Loucy (cell line): ENCODE data around the gene FHOD1.
A peak's percentile ranks its signal among the peaks of the same experiment; 100 is the strongest.

Experiments used
- H2AFZ ChIP-seq: fragments of 200-600 bp; sonication (generic); 2 replicates; pipeline ENCODE4 v1.6.0; 2016; ENCODE audit warnings: antibody characterized with exemption, mild to moderate bottlenecking, low read length, moderate library complexity
- H3F3A ChIP-seq: fragments of 200-600 bp; 2 replicates; pipeline ENCODE4 v1.6.0; 2016; ENCODE audit warnings: antibody characterized with exemption, low read depth, mild to moderate bottlenecking
- H3K27me3 ChIP-seq: fragments of 200-600 bp; sonication (generic); 2 replicates; pipeline ENCODE4 v1.6.1; 2014; ENCODE audit warnings: low read length, mild to moderate bottlenecking; ENCODE audit not compliant: insufficient read depth, poor library complexity, severe bottlenecking
- H3K36me3 ChIP-seq: fragments of 200-600 bp; sonication (generic); 2 replicates; pipeline ENCODE4 v1.6.1; 2016; ENCODE audit warnings: low read length; ENCODE audit not compliant: insufficient read depth
- H3K4me1 ChIP-seq: fragments of 200-600 bp; sonication (generic); 2 replicates; pipeline ENCODE4 v1.5.1; 2014; ENCODE audit warnings: low read length, mild to moderate bottlenecking; ENCODE audit not compliant: insufficient read depth, poor library complexity, severe bottlenecking
- H3K4me2 ChIP-seq: fragments of 200-600 bp; sonication (generic); 2 replicates; pipeline ENCODE4 v1.6.0; 2014; ENCODE audit warnings: antibody characterized with exemption, low read length, low read depth, mild to moderate bottlenecking; ENCODE audit not compliant: poor library complexity, severe bottlenecking
- H3K4me3 ChIP-seq: fragments of 200-600 bp; sonication (generic); 2 replicates; pipeline ENCODE4 v1.5.1; 2014; ENCODE audit warnings: low read length, mild to moderate bottlenecking, mixed read lengths; ENCODE audit not compliant: poor library complexity, severe bottlenecking
- H3K79me2 ChIP-seq: fragments of 200-600 bp; sonication (generic); 2 replicates; pipeline ENCODE4 v1.6.1; 2014; ENCODE audit warnings: low read length; ENCODE audit not compliant: insufficient read depth
- H3K9ac ChIP-seq: fragments of 200-600 bp; sonication (generic); 2 replicates; pipeline ENCODE4 v1.6.0; 2014; ENCODE audit warnings: mild to moderate bottlenecking, low read depth, low read length, moderate library complexity; ENCODE audit not compliant: poor library complexity, severe bottlenecking
- H3K9me2 ChIP-seq: fragments of 200-600 bp; sonication (generic); replicated peaks from 2 replicates; pipeline ENCODE4 v1.6.1; 2016; ENCODE audit warnings: low read depth, low read length, mixed read lengths
- H3K9me3 ChIP-seq: fragments of 200-600 bp; sonication (generic); 2 replicates; pipeline ENCODE4 v1.6.1; 2014; ENCODE audit warnings: mild to moderate bottlenecking, antibody characterized with exemption, low read length, low read depth; ENCODE audit not compliant: insufficient read depth
- H4K20me1 ChIP-seq: fragments of 200-600 bp; sonication (generic); 2 replicates; pipeline ENCODE4 v1.6.0; 2014; ENCODE audit warnings: antibody characterized with exemption, low read length, mild to moderate bottlenecking; ENCODE audit not compliant: insufficient read depth, poor library complexity, severe bottlenecking
- EZH2phosphoT487 ChIP-seq: fragments of 200-600 bp; IDR thresholded peaks from 2 replicates; pipeline ENCODE4 v1.6.1; 2018; ENCODE audit warnings: antibody characterized with exemption, mild to moderate bottlenecking, moderate library complexity, borderline replicate concordance
- TF ChIP-seq, protein P1 (sequence below): fragments of 200-600 bp; sonication (generic); conservative IDR thresholded peaks from 2 replicates; pipeline ENCODE4 v1.5.1; 2014; ENCODE audit warnings: mild to moderate bottlenecking, antibody characterized with exemption, low read length

Gene FHOD1

DNA sequence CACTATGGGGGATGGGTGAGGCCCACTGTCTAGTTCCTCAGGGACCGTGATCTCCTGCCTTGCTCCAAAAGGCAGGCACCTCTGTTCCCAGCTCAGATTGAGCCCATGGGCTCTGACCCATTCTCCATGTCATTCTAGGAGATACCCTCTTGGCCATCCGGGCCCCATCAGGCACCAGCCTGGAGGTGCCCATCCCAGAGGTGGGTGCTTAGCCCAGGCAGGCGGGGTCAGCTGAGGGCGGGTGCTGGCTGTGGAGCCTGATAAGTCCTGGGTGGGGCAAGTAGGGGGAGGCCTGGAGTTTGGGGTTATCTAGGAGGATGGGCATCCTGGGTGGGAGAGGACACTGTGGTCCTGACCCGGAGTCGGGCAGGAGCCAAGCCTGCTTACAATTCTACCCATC, 53.0 kb downstream of the FHOD1 start:
- peaks cover 50% of the 10 kb centered on the region for H3K79me2 ChIP-seq
- no peaks in the 10 kb centered on the region for H3K9me3 ChIP-seq
- no peaks in the 10 kb centered on the region for H3K27me3 ChIP-seq
- H3K36me3 ChIP-seq, result peaks cover 33% of the 10 kb centered on the region; the same call in 1 of the 2 replicates
- no peak overlapping the region for H2AFZ ChIP-seq
- peak overlapping the region; percentile 98 for H3K4me3 ChIP-seq
- H3K9me2 ChIP-seq, result no peaks in the 10 kb centered on the region
- H3F3A ChIP-seq, result no peaks in the 10 kb centered on the region
- H3K4me1 ChIP-seq, result peaks cover 21% of the 10 kb centered on the region
- H3K9ac ChIP-seq, result peak overlapping the region; percentile 94
- peaks cover 32% of the 10 kb centered on the region for H4K20me1 ChIP-seq
- H3K4me2 ChIP-seq, result peak overlapping the region; percentile 97
- TF ChIP-seq, protein P1, sequence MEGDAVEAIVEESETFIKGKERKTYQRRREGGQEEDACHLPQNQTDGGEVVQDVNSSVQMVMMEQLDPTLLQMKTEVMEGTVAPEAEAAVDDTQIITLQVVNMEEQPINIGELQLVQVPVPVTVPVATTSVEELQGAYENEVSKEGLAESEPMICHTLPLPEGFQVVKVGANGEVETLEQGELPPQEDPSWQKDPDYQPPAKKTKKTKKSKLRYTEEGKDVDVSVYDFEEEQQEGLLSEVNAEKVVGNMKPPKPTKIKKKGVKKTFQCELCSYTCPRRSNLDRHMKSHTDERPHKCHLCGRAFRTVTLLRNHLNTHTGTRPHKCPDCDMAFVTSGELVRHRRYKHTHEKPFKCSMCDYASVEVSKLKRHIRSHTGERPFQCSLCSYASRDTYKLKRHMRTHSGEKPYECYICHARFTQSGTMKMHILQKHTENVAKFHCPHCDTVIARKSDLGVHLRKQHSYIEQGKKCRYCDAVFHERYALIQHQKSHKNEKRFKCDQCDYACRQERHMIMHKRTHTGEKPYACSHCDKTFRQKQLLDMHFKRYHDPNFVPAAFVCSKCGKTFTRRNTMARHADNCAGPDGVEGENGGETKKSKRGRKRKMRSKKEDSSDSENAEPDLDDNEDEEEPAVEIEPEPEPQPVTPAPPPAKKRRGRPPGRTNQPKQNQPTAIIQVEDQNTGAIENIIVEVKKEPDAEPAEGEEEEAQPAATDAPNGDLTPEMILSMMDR, result no peak
- no peak for TF ChIP-seq EZH2phosphoT487

GRCh38 chr16:67193536-67193935, 53.7 kb downstream of the FHOD1 start:
- H3F3A ChIP-seq, result no peaks in the 10 kb centered on the region
- H3K4me1 ChIP-seq, result peaks cover 21% of the 10 kb centered on the region
- H3K9me3 ChIP-seq, result no peaks in the 10 kb centered on the region
- peaks cover 32% of the 10 kb centered on the region for H4K20me1 ChIP-seq
- H3K4me3 ChIP-seq, result peak overlapping the region; percentile 98
- no peak for TF ChIP-seq EZH2phosphoT487
- TF ChIP-seq, protein P1, result no peak
- no peaks in the 10 kb centered on the region for H3K27me3 ChIP-seq
- H3K36me3 ChIP-seq, result peaks cover 33% of the 10 kb centered on the region; the same call in 1 of the 2 replicates
- H3K9me2 ChIP-seq, result no peaks in the 10 kb centered on the region
- peak overlapping the region; percentile 94 for H3K9ac ChIP-seq
- H3K4me2 ChIP-seq, result peak overlapping the region; percentile 97
- no peak overlapping the region for H2AFZ ChIP-seq
- H3K79me2 ChIP-seq, result peaks cover 50% of the 10 kb centered on the region

GRCh38 chr16:67192781-67193361, 54.4 kb downstream of the FHOD1 start:
- Histone ChIP-seq H3K9me3 (no peaks in the 10 kb centered on the region), H3K9me2 (no peaks in the 10 kb centered on the region), H3F3A (no peaks in the 10 kb centered on the region), H3K4me1 (peaks cover 21% of the 10 kb centered on the region), H3K9ac (peak overlapping the region; percentile 94), H2AFZ (no peak overlapping the region), H3K4me3 (peak overlapping the region; percentile 98), H4K20me1 (peaks cover 32% of the 10 kb centered on the region), H3K79me2 (peaks cover 50% of the 10 kb centered on the region), H3K27me3 (no peaks in the 10 kb centered on the region), H3K4me2 (peak overlapping the region; percentile 97), H3K36me3 (peaks cover 33% of the 10 kb centered on the region; the same call in 1 of the 2 replicates)
- TF ChIP-seq EZH2phosphoT487, result no peak
- TF ChIP-seq, protein P1, result no peak
